Right atrium auricular region (tissue), 2 donors: ENCODE measurements around the gene IFNL3. TPM values are rescaled to one million over a fixed set of nuclear protein-coding genes. Genes with fewer than 3 reads are reported as not detected.

ENCODE experiments used
- DNase-seq: peaks from one replicate; pipeline ENCODE4 v3.0.0-alpha.2; 2019; ENCODE audit warnings: low spot score
- H3K27ac ChIP-seq, 2 donors: fragments of 200-600 bp; sonication (generic); 1 replicate in 1 of 2; 2 replicates in 1 of 2; pipeline ENCODE4 v1.5.1; 2016 to 2019
- H3K27me3 ChIP-seq, 2 donors: fragments of 200-600 bp; sonication (generic); one replicate each; pipeline versions ENCODE4 v1.5.1 to v1.6.0; 2017 to 2019
- H3K36me3 ChIP-seq: fragments of 200-600 bp; sonication (generic); one replicate; pipeline ENCODE4 v1.5.1; 2016
- H3K4me1 ChIP-seq, 2 donors: fragments of 200-600 bp; sonication (generic); one replicate each; pipeline versions ENCODE4 v1.5.1 to v1.6.0; 2017 to 2019
- H3K4me3 ChIP-seq, 2 donors: fragments of 200-600 bp; sonication (generic); 1 replicate in 1 of 2; 2 replicates in 1 of 2; pipeline ENCODE4 v1.5.1; 2017 to 2019; ENCODE audit warnings: mild to moderate bottlenecking in 1 of 2, moderate library complexity in 1 of 2
- H3K9me3 ChIP-seq, 2 donors: fragments of 200-600 bp; sonication (generic); one replicate each; pipeline ENCODE4 v1.5.1; 2019
- total RNA-seq, 2 donors: library from RNA; depleted of rRNA; stranded (reverse); fragments of >200 nt; gene quantifications; one replicate each; pipeline ENCODE4 v1.1.0, GENCODE V29; 2016
- TF ChIP-seq, protein P1 (sequence below), 2 donors: fragments of 200-600 bp; sonication (generic); IDR thresholded peaks; one replicate each; pipeline ENCODE4 v1.5.1; 2019; ENCODE audit warnings: antibody characterized with exemption in 2 of 2

The IFNL3 gene
- total RNA-seq, 2 donors from 2014 or later, result not detected

DNA sequence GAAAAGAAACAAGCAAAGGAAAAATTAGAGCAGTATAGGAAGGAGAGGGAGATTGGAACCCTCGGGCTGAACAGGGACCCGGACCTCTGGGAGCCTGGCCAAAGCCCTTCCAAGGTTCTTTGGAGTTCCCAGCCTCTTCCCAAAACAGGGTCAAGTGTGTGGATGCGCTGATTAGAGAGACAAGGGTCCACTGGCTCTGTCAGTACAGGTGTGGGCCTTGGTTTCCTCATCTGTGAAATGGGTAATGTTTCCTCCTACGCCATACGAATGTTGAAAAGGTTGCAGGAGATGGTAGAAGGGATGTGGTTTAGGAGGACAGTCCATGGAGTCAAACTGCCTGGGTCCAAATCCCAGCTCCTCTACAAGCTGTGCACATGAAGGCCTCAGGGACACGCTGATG is 38.7 kb downstream of the IFNL3 start:
- Histone ChIP-seq H3K36me3 (no peaks in the 10 kb centered on the region), H3K4me1 (peaks cover 0 to 3% of the 10 kb centered on the region in 2 donors), H3K9me3 (no peaks in the 10 kb centered on the region), H3K4me3 (no peak overlapping the region), H3K27me3 (peaks cover 0 to 14% of the 10 kb centered on the region in 2 donors), H3K27ac (no peak overlapping the region)
- TF ChIP-seq, protein P1, sequence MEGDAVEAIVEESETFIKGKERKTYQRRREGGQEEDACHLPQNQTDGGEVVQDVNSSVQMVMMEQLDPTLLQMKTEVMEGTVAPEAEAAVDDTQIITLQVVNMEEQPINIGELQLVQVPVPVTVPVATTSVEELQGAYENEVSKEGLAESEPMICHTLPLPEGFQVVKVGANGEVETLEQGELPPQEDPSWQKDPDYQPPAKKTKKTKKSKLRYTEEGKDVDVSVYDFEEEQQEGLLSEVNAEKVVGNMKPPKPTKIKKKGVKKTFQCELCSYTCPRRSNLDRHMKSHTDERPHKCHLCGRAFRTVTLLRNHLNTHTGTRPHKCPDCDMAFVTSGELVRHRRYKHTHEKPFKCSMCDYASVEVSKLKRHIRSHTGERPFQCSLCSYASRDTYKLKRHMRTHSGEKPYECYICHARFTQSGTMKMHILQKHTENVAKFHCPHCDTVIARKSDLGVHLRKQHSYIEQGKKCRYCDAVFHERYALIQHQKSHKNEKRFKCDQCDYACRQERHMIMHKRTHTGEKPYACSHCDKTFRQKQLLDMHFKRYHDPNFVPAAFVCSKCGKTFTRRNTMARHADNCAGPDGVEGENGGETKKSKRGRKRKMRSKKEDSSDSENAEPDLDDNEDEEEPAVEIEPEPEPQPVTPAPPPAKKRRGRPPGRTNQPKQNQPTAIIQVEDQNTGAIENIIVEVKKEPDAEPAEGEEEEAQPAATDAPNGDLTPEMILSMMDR (IDR thresholded peaks at IDR 0.05), result no peak
- no peak for DNase-seq

DNA sequence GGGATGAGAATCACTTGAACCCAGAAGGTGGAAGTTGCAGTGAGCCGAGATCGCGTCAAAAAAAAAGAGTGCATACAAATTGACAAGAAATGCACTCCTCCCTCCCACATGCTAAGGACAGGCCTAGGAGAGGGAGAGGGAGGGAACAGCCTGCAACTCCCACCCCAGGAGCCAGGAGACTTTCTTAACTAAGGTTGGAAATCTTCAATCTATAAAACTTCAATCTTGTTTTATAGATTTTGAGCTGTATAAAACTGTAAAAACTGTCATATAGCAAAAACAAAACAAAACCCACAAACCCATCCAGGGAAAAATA is 39.4 kb downstream of the IFNL3 start:
- Histone ChIP-seq H3K4me1 (peaks cover 0 to 3% of the 10 kb centered on the region in 2 donors), H3K4me3 (no peak overlapping the region), H3K27me3 (peaks cover 0 to 14% of the 10 kb centered on the region in 2 donors), H3K36me3 (no peaks in the 10 kb centered on the region), H3K27ac (no peak overlapping the region), H3K9me3 (no peaks in the 10 kb centered on the region)
- TF ChIP-seq, protein P1 (IDR thresholded peaks at IDR 0.05), result no peak
- no peak for DNase-seq

DNA sequence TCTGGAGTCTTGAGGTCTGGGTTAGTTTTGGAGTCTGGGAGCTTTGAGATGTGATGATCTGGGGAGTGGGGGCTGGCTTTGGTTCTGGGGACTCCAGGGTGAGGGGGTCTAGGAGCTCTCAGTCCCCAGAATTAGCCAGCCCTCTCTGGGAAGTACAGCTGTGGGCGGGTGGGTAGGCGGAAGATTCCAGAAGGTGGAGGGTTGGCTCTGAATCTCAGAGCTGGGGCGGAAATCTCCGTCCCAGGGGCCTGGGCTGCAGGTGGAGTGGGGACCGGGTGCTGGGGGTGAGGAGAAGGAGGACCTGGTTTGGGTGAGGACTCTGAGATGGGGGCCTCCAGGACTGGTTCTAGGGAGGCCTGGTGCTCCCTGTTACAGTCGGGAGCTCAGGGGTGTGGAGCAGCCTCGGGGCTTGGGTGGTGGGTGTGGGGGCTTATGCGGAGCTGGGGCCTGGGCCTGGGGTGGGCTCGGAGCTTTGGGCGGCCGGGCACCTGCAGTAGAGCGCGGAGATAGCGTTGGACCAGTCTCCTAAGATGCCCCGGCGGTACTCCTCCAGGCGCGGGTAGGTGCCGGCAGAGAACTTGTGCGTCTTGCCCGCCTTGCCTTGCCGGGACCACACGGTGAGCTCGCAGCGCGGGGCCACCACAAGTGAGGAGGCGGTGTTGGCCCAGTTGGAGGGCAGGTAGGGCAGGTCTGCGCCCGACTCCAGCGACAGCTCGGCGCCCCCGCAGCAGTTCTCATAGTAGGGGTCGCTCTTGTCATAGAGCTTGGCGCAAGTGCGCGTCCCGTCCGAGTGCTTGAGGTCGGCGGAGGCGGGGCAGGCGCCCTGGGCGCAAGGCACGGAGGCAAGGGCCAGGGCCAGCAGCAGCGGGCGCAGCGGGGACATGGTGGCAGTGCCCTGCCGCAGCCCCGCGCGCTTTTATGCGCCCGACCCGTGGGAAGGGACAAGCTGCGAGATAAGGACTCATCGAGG is 41.1 kb downstream of the IFNL3 start, which contains the start of gene SYCN:
SYCN (minus strand) TSS at position 892 of the 970 bp plus-strand sequence; CDS start at position 883, 9 bp downstream.
- Histone ChIP-seq H3K27ac (no peak within 1 kb of the TSS), H3K4me3 (no peak within 1 kb of the TSS), H3K4me1 (peaks cover 0 to 3% of the 10 kb centered on the region in 2 donors), H3K9me3 (no peaks in the 10 kb centered on the region), H3K27me3 (peaks cover 0 to 14% of the 10 kb centered on the region in 2 donors), H3K36me3 (no peaks in the 10 kb centered on the region)
- no peak for DNase-seq
- TF ChIP-seq, protein P1 (IDR thresholded peaks at IDR 0.05), result no peak

DNA sequence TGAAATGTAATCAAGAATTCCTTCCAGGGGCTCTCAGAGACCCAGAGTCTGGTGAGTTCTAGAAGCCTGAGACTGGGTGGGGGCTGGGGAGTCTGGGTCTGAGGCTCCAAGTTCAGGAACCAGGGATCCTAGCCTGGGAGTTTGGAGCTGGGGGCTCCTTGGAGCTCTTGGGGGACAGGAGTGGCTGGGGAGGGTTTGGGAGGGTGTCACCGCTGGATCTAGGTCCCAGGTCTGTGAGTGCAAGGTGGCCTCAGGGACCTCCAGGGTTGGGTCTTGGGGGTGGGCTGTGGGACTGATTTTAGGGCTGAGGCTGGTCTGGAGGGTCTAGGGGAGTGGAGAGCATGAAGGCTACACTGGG is 41.8 kb downstream of the IFNL3 start:
- no peaks in the 10 kb centered on the region for H3K9me3 ChIP-seq
- H3K27me3 ChIP-seq, result peaks cover 0 to 14% of the 10 kb centered on the region in 2 donors
- no peak for DNase-seq
- no peak overlapping the region for H3K4me3 ChIP-seq
- H3K4me1 ChIP-seq, result peaks cover 0 to 3% of the 10 kb centered on the region in 2 donors
- no peaks in the 10 kb centered on the region for H3K36me3 ChIP-seq
- no peak overlapping the region for H3K27ac ChIP-seq
- TF ChIP-seq, protein P1 (IDR thresholded peaks at IDR 0.05), result no peak

DNA sequence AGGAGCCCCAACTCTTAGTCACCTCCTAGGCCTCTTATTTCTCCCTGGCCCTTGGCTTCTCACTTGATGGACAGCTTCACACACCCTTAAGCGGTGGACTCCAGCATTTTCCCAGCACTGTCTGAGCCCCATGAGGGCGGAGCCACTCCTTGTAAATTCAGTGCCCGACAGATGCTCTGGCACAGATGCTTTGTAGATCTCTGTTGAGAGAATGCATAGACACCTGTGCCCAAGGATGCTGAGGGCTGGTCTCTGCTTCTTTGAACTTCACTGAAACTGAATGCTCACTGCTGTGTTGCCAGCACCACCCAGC is 44.0 kb downstream of the IFNL3 start:
- Histone ChIP-seq H3K27ac (no peak overlapping the region), H3K27me3 (peaks cover 0 to 26% of the 10 kb centered on the region in 2 donors), H3K4me3 (no peak overlapping the region), H3K9me3 (no peaks in the 10 kb centered on the region), H3K36me3 (no peaks in the 10 kb centered on the region), H3K4me1 (peaks cover 0 to 8% of the 10 kb centered on the region in 2 donors)
- TF ChIP-seq, protein P1 (IDR thresholded peaks at IDR 0.05), result no peak
- DNase-seq, result no peak
